ENCODE results near the gene PDE9A. TPM values are rescaled to one million over a fixed set of nuclear protein-coding genes. Genes with fewer than 3 reads are reported as not detected.

Gene PDE9A
- total RNA-seq, 3 donors from 2014 or later = 3.0 to 14.7 (median 10.5) TPM

- no peak overlapping the region for H3K27ac ChIP-seq
- intact Hi-C loops (cut with DNase I; ENCODE audit: low total_unique reads) = no loop called here
- TF ChIP-seq POLR2A (IDR thresholded peaks at IDR 0.05) = no peak
- no peak for TF ChIP-seq POLR2AphosphoS5 (IDR thresholded peaks at IDR 0.05)
- no peak for TF ChIP-seq CTCF (IDR thresholded peaks at IDR 0.05)
- no peak for DNase-seq (ENCODE audit: low spot score in 2 of 2)
- H3K4me1 ChIP-seq = peaks cover 0 to 5% of the 10 kb centered on the region in 2 donors
- no peak overlapping the region for H3K4me3 ChIP-seq
- no peaks in the 10 kb centered on the region for H3K27me3 ChIP-seq
- H3K9me3 ChIP-seq = no peaks in the 10 kb centered on the region
- no peaks in the 10 kb centered on the region for H3K36me3 ChIP-seq
These were observed 28.1 kb downstream of the PDE9A start for GRCh38 chr21:42681296-42682206.

- no peak overlapping the region for H3K27ac ChIP-seq
- no peaks in the 10 kb centered on the region for H3K27me3 ChIP-seq
- no peaks in the 10 kb centered on the region for H3K9me3 ChIP-seq
- DNase-seq (ENCODE audit: low spot score in 2 of 2) = no peak
- peaks cover 0 to 5% of the 10 kb centered on the region in 2 donors for H3K4me1 ChIP-seq
- intact Hi-C loops (cut with DNase I; ENCODE audit: low total_unique reads) = no loop called here
- H3K36me3 ChIP-seq = no peaks in the 10 kb centered on the region
- no peak for TF ChIP-seq CTCF (IDR thresholded peaks at IDR 0.05)
- no peak for TF ChIP-seq POLR2A (IDR thresholded peaks at IDR 0.05)
- TF ChIP-seq POLR2AphosphoS5 (IDR thresholded peaks at IDR 0.05) = no peak
- no peak overlapping the region for H3K4me3 ChIP-seq
These were observed 29.3 kb downstream of the PDE9A start for GRCh38 chr21:42682661-42683210.

GRCh38 chr21:42683371-42684108, 30.1 kb downstream of the PDE9A start:
- H3K27me3 ChIP-seq = no peaks in the 10 kb centered on the region
- DNase-seq (ENCODE audit: low spot score in 2 of 2) = no peak
- intact Hi-C loops (cut with DNase I; ENCODE audit: low total_unique reads) = no loop called here
- H3K9me3 ChIP-seq = no peaks in the 10 kb centered on the region
- no peak overlapping the region for H3K4me3 ChIP-seq
- H3K4me1 ChIP-seq = peaks cover 0 to 5% of the 10 kb centered on the region in 2 donors
- H3K36me3 ChIP-seq = no peaks in the 10 kb centered on the region
- no peak overlapping the region for H3K27ac ChIP-seq
- TF ChIP-seq POLR2A (IDR thresholded peaks at IDR 0.05) (no peak), CTCF (IDR thresholded peaks at IDR 0.05) (no peak), POLR2AphosphoS5 (IDR thresholded peaks at IDR 0.05) (no peak)

- intact Hi-C loops (cut with DNase I; ENCODE audit: low total_unique reads) = no loop called here
- peaks cover 0 to 5% of the 10 kb centered on the region in 2 donors for H3K4me1 ChIP-seq
- DNase-seq (ENCODE audit: low spot score in 2 of 2) = no peak
- no peaks in the 10 kb centered on the region for H3K9me3 ChIP-seq
- peak overlapping the region in 1 of 3 donors; percentile 25 for H3K4me3 ChIP-seq
- no peaks in the 10 kb centered on the region for H3K27me3 ChIP-seq
- TF ChIP-seq CTCF (IDR thresholded peaks at IDR 0.05) (no peak), POLR2AphosphoS5 (IDR thresholded peaks at IDR 0.05) (no peak), POLR2A (IDR thresholded peaks at IDR 0.05) (no peak)
- no peak overlapping the region for H3K27ac ChIP-seq
- H3K36me3 ChIP-seq = no peaks in the 10 kb centered on the region
These were observed 30.9 kb downstream of the PDE9A start for GRCh38 chr21:42684109-42684916.

Measured in breast epithelium (tissue), 4 donors.